ENCODE results near the gene CHTOP. TPM values are rescaled to one million over a fixed set of nuclear protein-coding genes. Genes with fewer than 3 reads are reported as not detected.

Gene CHTOP
- polyA plus RNA-seq, 1 of the 3 experiments (the other 2 are of a cell fraction), result 84.9 TPM

DNA sequence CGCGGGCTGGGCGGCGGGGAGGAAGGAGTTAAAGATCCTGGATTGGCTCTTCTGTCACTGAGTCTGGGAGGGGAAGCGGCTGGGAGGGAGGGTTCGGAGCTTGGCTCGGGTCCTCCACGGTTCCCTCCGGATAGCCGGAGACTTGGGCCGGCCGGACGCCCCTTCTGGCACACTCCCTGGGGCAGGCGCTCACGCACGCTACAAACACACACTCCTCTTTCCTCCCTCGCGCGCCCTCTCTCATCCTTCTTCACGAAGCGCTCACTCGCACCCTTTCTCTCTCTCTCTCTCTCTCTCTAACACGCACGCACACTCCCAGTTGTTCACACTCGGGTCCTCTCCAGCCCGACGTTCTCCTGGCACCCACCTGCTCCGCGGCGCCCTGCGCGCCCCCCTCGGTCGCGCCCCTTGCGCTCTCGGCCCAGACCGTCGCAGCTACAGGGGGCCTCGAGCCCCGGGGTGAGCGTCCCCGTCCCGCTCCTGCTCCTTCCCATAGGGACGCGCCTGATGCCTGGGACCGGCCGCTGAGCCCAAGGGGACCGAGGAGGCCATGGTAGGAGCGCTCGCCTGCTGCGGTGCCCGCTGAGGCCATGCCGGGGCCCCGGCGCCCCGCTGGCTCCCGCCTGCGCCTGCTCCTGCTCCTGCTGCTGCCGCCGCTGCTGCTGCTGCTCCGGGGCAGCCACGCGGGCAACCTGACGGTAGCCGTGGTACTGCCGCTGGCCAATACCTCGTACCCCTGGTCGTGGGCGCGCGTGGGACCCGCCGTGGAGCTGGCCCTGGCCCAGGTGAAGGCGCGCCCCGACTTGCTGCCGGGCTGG is 44.9 kb downstream of the CHTOP start, which contains the start of gene NPR1:
NPR1 (plus strand) TSS at position 170 of the 818 bp plus-strand sequence; CDS start at position 591, 421 bp downstream.
- H3K27ac ChIP-seq (ENCODE audit: low read depth in 2 of 2, low read length in 1 of 2), result no peak within 1 kb of the TSS
- H3K4me2 ChIP-seq, result peak within 1 kb of the TSS; percentile 74
- H2AFZ ChIP-seq (ENCODE audit: low read depth), result peak within 1 kb of the TSS; percentile 79; the same call in 1 of the 2 replicates
- H3K36me3 ChIP-seq (replicated peaks in 1 of 2; ENCODE audit: control insufficient read depth in 1 of 2, insufficient read depth in 2 of 2, low read length in 1 of 2), result no peaks in the 10 kb centered on the region
- H3F3A ChIP-seq (replicated peaks; ENCODE audit: insufficient read depth), result peaks cover 3% of the 10 kb centered on the region
- ChIA-PET POLR2A (interaction anchor here (0.6 kb wide), 1 partner anchor 83 kb away, joined by 3 read pairs; no protein-coding TSS in a partner anchor), CTCF (interaction anchor here (0.5 to 6.2 kb wide), 30 partner anchors 8 to 470 kb away, joined by 3 to 156 read pairs (median 8); partner anchors contain the start of genes RAB13, RPS27 and SLC27A3)
- no peaks in the 10 kb centered on the region for H3K9me3 ChIP-seq
- H3K9ac ChIP-seq, result no peak within 1 kb of the TSS
- H3K9me2 ChIP-seq, result no peaks in the 10 kb centered on the region
- H3K4me3 ChIP-seq (ENCODE audit: low read depth in 2 of 2, low read length in 1 of 2), result peak within 1 kb of the TSS; percentile 34 to 44
- whole genome bisulfite sequencing (ENCODE audit: low lambda C conversion rate), result 3% methylated on average over 44 of the region's 78 CpGs
- peak; percentile 79 for DNase-seq
- TF ChIP-seq POLR2AphosphoS5 (IDR thresholded peaks at IDR 0.05; ENCODE audit: low read depth, low read length), result no peak
- no peak for TF ChIP-seq MXI1 (IDR thresholded peaks at IDR 0.05; ENCODE audit: low read depth, low read length)
- no peak for TF ChIP-seq ELF1 (IDR thresholded peaks at IDR 0.05)
- no peak for TF ChIP-seq NRF1 (IDR thresholded peaks at IDR 0.05; ENCODE audit: low read depth, low read length)
- H4K20me1 ChIP-seq (ENCODE audit: insufficient read depth), result no peaks in the 10 kb centered on the region
- H3K4me1 ChIP-seq (ENCODE audit: control insufficient read depth in 1 of 2, insufficient read depth in 2 of 2, low read depth in 1 of 2, low read length in 1 of 2), result peaks cover 0 to 15% of the 10 kb centered on the region in 2 experiments; a peak in 1 of 4 replicates
- peaks cover 30% of the 10 kb centered on the region for H3K27me3 ChIP-seq (ENCODE audit: insufficient read depth)
- H3K79me2 ChIP-seq (ENCODE audit: insufficient read depth), result no peaks in the 10 kb centered on the region

DNA sequence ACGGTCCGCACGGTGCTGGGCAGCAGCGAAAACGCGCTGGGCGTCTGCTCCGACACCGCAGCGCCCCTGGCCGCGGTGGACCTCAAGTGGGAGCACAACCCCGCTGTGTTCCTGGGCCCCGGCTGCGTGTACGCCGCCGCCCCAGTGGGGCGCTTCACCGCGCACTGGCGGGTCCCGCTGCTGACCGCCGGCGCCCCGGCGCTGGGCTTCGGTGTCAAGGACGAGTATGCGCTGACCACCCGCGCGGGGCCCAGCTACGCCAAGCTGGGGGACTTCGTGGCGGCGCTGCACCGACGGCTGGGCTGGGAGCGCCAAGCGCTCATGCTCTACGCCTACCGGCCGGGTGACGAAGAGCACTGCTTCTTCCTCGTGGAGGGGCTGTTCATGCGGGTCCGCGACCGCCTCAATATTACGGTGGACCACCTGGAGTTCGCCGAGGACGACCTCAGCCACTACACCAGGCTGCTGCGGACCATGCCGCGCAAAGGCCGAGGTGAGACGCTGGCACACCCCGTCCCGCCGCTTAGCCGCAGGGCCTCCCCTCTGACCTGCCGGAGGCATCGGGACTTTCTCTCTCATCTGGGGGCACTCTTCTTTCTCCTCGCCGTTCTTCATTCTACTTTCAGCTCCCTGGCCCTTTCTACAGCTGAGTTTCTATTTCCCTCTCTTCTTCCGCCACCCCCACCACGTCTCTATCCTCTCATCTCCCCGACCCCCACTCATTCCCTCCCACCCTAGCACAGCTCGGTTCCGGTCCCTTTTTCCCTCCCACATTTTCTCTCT is 45.7 kb downstream of the CHTOP start:
- no peaks in the 10 kb centered on the region for H4K20me1 ChIP-seq (ENCODE audit: insufficient read depth)
- H3K36me3 ChIP-seq (replicated peaks in 1 of 2; ENCODE audit: control insufficient read depth in 1 of 2, insufficient read depth in 2 of 2, low read length in 1 of 2), result no peaks in the 10 kb centered on the region
- H2AFZ ChIP-seq (ENCODE audit: low read depth), result no peak overlapping the region
- H3K27ac ChIP-seq (ENCODE audit: low read depth in 2 of 2, low read length in 1 of 2), result no peak overlapping the region
- CTCF ChIA-PET, result interaction anchor here (0.7 to 6.2 kb wide), 17 partner anchors 8 to 150 kb away, joined by 3 to 156 read pairs (median 13); partner anchors contain the start of gene SLC27A3
- no peak overlapping the region for H3K9ac ChIP-seq
- no peaks in the 10 kb centered on the region for H3K9me2 ChIP-seq
- peak; percentile 75 for DNase-seq
- H3K4me3 ChIP-seq (ENCODE audit: low read depth in 2 of 2, low read length in 1 of 2), result peak overlapping the region; percentile 34 to 44
- no peaks in the 10 kb centered on the region for H3K79me2 ChIP-seq (ENCODE audit: insufficient read depth)
- H3K27me3 ChIP-seq (ENCODE audit: insufficient read depth), result peaks cover 30% of the 10 kb centered on the region
- no peaks in the 10 kb centered on the region for H3K9me3 ChIP-seq
- 28% methylated on average over 34 of the region's 73 CpGs for WGBS (ENCODE audit: low lambda C conversion rate)
- POLR2A ChIA-PET, result interaction anchor here (0.6 kb wide), 1 partner anchor 82 kb away, joined by 3 read pairs; no protein-coding TSS in a partner anchor
- peaks cover 3% of the 10 kb centered on the region for H3F3A ChIP-seq (replicated peaks; ENCODE audit: insufficient read depth)
- TF ChIP-seq, protein P1, sequence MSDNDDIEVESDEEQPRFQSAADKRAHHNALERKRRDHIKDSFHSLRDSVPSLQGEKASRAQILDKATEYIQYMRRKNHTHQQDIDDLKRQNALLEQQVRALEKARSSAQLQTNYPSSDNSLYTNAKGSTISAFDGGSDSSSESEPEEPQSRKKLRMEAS (IDR thresholded peaks at IDR 0.05; ENCODE audit: low read depth), result no peak
- TF ChIP-seq FOXM1 (IDR thresholded peaks at IDR 0.05; ENCODE audit: low read depth), result no peak
- no peak for TF ChIP-seq MXI1 (IDR thresholded peaks at IDR 0.05; ENCODE audit: low read depth, low read length)
- TF ChIP-seq TCF12 (IDR thresholded peaks at IDR 0.05), result no peak
- no peak for TF ChIP-seq JUND (IDR thresholded peaks at IDR 0.05)
- TF ChIP-seq, protein P2, sequence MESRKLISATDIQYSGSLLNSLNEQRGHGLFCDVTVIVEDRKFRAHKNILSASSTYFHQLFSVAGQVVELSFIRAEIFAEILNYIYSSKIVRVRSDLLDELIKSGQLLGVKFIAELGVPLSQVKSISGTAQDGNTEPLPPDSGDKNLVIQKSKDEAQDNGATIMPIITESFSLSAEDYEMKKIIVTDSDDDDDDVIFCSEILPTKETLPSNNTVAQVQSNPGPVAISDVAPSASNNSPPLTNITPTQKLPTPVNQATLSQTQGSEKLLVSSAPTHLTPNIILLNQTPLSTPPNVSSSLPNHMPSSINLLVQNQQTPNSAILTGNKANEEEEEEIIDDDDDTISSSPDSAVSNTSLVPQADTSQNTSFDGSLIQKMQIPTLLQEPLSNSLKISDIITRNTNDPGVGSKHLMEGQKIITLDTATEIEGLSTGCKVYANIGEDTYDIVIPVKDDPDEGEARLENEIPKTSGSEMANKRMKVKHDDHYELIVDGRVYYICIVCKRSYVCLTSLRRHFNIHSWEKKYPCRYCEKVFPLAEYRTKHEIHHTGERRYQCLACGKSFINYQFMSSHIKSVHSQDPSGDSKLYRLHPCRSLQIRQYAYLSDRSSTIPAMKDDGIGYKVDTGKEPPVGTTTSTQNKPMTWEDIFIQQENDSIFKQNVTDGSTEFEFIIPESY (IDR thresholded peaks at IDR 0.05; ENCODE audit: borderline replicate concordance, low read depth), result no peak
- TF ChIP-seq TAF1 (IDR thresholded peaks at IDR 0.05; ENCODE audit: borderline replicate concordance, low read depth, low read length), result no peak
- no peak for TF ChIP-seq ELF1 (IDR thresholded peaks at IDR 0.05)
- no peak for TF ChIP-seq SIN3A (IDR thresholded peaks at IDR 0.05; ENCODE audit: borderline replicate concordance, low read depth, low read length)
- no peak for TF ChIP-seq NFIC (IDR thresholded peaks at IDR 0.05; ENCODE audit: borderline replicate concordance)
- TF ChIP-seq EZH2phosphoT487 (IDR thresholded peaks at IDR 0.05; ENCODE audit: borderline replicate concordance, low read depth), result no peak
- no peak for TF ChIP-seq TEAD4 (IDR thresholded peaks at IDR 0.05; ENCODE audit: borderline replicate concordance, insufficient read depth)
- peaks cover 0 to 15% of the 10 kb centered on the region in 2 experiments; a peak in 1 of 4 replicates for H3K4me1 ChIP-seq (ENCODE audit: control insufficient read depth in 1 of 2, insufficient read depth in 2 of 2, low read depth in 1 of 2, low read length in 1 of 2)
- peak overlapping the region; percentile 74 for H3K4me2 ChIP-seq
